ENCODE results near the gene DUSP28.

DUSP28 gene

DNA sequence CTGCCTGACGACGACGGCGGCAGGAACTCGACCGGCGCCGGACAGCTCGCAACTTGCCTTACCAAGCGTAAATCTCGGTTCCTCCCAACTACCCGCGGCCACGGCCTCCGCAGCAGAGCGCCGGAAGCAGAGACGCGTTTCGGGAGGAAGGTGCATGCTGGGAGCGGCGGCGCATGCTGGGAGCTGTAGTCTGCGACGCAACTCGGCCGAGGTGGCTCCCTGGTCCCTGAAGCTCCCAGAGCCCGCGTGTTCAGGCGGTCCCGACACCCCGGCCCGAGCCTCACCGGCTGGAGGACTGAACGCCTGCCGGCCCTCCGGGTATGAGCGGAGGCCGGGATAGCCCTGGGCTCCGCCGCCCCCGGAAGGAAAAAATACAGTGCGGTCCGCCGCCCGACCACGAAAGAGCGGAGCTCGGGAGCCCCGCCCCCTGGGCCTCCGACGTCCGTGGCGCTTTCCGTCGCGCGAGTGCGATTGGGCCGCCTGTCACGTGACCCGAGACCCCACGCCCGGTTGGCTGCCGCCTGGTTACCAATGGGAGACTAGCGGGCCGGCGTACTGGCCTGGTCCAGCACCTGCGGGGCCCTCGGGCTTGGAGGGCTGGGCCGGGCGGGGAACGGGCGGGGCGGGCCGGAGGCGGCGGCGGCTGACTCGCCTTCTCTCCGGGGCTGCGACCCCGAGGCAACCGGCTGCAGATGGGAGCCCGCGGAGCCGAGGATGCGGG lies 26.2 kb downstream of the DUSP28 start, which contains the start of gene CAPN10 (continued):
- TF ChIP-seq, protein P1, sequence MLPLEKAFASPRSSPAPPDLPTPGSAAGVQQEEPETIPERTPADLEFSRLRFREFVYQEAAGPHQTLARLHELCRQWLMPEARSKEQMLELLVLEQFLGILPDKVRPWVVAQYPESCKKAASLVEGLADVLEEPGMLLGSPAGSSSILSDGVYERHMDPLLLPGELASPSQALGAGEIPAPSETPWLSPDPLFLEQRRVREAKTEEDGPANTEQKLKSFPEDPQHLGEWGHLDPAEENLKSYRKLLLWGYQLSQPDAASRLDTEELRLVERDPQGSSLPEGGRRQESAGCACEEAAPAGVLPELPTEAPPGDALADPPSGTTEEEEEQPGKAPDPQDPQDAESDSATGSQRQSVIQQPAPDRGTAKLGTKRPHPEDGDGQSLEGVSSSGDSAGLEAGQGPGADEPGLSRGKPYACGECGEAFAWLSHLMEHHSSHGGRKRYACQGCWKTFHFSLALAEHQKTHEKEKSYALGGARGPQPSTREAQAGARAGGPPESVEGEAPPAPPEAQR (tag by site-specific recombination; IDR thresholded peaks at IDR 0.05) = no peak
- TF ChIP-seq SALL2 (tag by site-specific recombination; IDR thresholded peaks at IDR 0.05; ENCODE audit: borderline replicate concordance) (no peak), ZNF830 (tag by site-specific recombination; IDR thresholded peaks at IDR 0.05; ENCODE audit: low read depth) (no peak), HOXA7 (CRISPR knock-in tag; IDR thresholded peaks at IDR 0.05; ENCODE audit: borderline replicate concordance) (no peak), KLF16 (tag by site-specific recombination; IDR thresholded peaks at IDR 0.05) (peak; percentile 78; the same call in 1 of the 2 replicates), ZNF561 (tag by site-specific recombination; IDR thresholded peaks at IDR 0.05; ENCODE audit: borderline replicate concordance) (0 out of 2 replicates have a peak, but pooled peaks have one; percentile 47), ZNF266 (tag by site-specific recombination; IDR thresholded peaks at IDR 0.05; ENCODE audit: low read depth) (no peak), ZSCAN23 (tag by site-specific recombination; IDR thresholded peaks at IDR 0.05) (no peak), EGR2 (tag by site-specific recombination; IDR thresholded peaks at IDR 0.05; ENCODE audit: low read depth) (0 out of 2 replicates have a peak, but pooled peaks have one; percentile 5), ZNF175 (tag by site-specific recombination; IDR thresholded peaks at IDR 0.05) (no peak), BCL11A (tag by site-specific recombination; IDR thresholded peaks at IDR 0.05; ENCODE audit: low read depth) (no peak), ZNF747 (tag by site-specific recombination; IDR thresholded peaks at IDR 0.05) (no peak), ZFP69B (tag by site-specific recombination; IDR thresholded peaks at IDR 0.05) (no peak), RBAK (tag by site-specific recombination; IDR thresholded peaks at IDR 0.05) (no peak), ZNF19 (tag by site-specific recombination; IDR thresholded peaks at IDR 0.05; ENCODE audit: low read depth) (no peak), ZNF248 (tag by site-specific recombination; IDR thresholded peaks at IDR 0.05) (no peak)
- TF ChIP-seq, protein P2, sequence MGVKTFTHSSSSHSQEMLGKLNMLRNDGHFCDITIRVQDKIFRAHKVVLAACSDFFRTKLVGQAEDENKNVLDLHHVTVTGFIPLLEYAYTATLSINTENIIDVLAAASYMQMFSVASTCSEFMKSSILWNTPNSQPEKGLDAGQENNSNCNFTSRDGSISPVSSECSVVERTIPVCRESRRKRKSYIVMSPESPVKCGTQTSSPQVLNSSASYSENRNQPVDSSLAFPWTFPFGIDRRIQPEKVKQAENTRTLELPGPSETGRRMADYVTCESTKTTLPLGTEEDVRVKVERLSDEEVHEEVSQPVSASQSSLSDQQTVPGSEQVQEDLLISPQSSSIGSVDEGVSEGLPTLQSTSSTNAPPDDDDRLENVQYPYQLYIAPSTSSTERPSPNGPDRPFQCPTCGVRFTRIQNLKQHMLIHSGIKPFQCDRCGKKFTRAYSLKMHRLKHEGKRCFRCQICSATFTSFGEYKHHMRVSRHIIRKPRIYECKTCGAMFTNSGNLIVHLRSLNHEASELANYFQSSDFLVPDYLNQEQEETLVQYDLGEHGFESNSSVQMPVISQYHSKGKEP (tag by site-specific recombination; IDR thresholded peaks at IDR 0.05) = no peak
- TF ChIP-seq, protein P3, sequence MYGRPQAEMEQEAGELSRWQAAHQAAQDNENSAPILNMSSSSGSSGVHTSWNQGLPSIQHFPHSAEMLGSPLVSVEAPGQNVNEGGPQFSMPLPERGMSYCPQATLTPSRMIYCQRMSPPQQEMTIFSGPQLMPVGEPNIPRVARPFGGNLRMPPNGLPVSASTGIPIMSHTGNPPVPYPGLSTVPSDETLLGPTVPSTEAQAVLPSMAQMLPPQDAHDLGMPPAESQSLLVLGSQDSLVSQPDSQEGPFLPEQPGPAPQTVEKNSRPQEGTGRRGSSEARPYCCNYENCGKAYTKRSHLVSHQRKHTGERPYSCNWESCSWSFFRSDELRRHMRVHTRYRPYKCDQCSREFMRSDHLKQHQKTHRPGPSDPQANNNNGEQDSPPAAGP (tag by site-specific recombination; IDR thresholded peaks at IDR 0.05) = no peak; the same call in none of the 2 replicates
- TF ChIP-seq, protein P4, sequence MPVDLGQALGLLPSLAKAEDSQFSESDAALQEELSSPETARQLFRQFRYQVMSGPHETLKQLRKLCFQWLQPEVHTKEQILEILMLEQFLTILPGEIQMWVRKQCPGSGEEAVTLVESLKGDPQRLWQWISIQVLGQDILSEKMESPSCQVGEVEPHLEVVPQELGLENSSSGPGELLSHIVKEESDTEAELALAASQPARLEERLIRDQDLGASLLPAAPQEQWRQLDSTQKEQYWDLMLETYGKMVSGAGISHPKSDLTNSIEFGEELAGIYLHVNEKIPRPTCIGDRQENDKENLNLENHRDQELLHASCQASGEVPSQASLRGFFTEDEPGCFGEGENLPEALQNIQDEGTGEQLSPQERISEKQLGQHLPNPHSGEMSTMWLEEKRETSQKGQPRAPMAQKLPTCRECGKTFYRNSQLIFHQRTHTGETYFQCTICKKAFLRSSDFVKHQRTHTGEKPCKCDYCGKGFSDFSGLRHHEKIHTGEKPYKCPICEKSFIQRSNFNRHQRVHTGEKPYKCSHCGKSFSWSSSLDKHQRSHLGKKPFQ (tag by site-specific recombination; IDR thresholded peaks at IDR 0.05) = no peak

All from HEK293 (cell line).